GM20000 (cell line): ENCODE measurements around the gene TMPRSS2.

Experiments
- DNase-seq: peaks from one replicate; pipeline ENCODE4 v3.0.0; 2012; ENCODE audit warnings: low spot score
- TF ChIP-seq, protein P1 (sequence below): IDR thresholded peaks from 2 replicates; pipeline ENCODE4 v1.5.1; 2012; ENCODE audit warnings: mild to moderate bottlenecking, control low read depth; ENCODE audit errors: extremely low read depth, missing control alignments

Gene TMPRSS2

GRCh38 chr21:41521489-41522027, 13.6 kb upstream of the TMPRSS2 start:
- no peak for DNase-seq
- TF ChIP-seq, protein P1, sequence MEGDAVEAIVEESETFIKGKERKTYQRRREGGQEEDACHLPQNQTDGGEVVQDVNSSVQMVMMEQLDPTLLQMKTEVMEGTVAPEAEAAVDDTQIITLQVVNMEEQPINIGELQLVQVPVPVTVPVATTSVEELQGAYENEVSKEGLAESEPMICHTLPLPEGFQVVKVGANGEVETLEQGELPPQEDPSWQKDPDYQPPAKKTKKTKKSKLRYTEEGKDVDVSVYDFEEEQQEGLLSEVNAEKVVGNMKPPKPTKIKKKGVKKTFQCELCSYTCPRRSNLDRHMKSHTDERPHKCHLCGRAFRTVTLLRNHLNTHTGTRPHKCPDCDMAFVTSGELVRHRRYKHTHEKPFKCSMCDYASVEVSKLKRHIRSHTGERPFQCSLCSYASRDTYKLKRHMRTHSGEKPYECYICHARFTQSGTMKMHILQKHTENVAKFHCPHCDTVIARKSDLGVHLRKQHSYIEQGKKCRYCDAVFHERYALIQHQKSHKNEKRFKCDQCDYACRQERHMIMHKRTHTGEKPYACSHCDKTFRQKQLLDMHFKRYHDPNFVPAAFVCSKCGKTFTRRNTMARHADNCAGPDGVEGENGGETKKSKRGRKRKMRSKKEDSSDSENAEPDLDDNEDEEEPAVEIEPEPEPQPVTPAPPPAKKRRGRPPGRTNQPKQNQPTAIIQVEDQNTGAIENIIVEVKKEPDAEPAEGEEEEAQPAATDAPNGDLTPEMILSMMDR, result no peak

DNA sequence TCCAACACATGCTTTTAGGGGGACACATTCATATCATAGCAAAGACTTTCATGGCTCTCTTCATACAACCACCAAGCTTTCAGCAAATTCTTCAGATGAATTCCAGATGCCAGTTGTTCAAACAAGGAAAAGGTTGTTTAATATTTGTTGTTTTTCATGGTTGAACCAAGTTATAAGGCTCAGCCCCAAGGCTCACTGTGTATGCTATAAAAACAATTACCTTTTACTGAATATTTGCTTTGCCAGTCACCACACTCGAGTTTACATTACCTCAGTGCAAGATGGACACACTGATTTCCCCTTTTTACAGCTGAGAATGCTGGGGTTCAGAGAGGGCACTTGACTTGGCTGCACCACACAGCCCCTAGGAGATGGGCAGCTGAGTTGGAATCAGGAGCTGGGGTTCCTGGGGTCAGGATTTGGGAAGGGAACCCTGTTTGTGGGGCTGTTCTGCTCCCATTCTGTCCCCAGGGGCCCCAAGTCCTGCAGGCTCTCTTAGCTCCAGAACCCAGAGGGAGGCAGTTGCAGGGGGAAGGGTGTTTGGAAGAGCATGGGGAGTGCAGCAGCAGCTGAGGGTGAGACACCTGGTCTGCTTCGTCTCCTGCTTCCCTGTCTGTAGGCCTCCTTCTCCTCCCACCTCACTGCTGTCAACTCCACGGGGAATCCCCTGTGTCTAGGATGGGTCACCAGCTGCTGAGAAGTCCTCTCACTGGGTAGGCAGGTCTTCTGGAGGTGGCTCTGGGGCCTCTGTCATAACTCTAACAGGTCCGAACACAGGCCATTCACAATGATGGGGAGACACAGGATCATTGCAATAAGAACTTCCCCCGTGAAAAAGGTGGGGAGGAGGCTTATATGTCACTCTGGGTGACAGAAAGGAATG, 12.8 kb upstream of the TMPRSS2 start:
- TF ChIP-seq, protein P1, result no peak

DNA sequence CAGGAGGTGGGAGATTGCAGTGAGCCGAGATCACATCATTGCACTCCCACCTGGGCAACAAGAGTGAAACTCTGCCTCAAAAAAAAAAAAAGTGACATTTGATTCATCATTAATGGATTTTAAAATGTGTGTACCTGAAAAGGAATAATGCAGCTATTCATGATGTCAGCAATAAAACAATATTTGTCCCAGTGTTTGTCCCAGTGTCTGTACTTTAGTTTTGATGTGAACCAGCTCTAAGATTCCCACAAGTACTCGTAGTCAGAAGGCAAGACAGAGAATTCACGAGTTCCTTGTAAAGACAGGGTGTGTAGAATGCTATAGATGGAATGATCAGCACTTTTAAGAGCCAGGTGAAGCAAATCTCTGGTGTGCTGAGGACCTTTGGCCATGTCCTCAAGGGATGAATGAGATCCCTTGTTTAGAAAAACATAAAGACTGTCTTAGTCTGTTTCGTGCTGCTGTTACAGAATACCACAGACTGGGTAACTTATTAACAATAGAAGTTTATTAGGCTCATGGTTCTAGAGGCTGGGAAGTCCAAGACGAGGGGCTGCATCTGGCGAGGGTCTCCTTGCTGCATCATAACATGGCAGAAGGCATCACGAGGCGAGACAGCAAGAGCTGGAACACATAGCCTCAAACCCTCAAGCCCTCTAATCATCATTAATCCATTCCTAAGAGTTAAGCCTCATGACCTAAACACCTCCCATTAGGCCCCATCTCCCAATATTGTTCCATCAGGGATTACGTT, 12.0 kb upstream of the TMPRSS2 start:
- no peak for DNase-seq
- TF ChIP-seq, protein P1, result no peak

More for the DNA sequence above, 12.8 kb upstream of the TMPRSS2 start:
- no peak for DNase-seq

DNA sequence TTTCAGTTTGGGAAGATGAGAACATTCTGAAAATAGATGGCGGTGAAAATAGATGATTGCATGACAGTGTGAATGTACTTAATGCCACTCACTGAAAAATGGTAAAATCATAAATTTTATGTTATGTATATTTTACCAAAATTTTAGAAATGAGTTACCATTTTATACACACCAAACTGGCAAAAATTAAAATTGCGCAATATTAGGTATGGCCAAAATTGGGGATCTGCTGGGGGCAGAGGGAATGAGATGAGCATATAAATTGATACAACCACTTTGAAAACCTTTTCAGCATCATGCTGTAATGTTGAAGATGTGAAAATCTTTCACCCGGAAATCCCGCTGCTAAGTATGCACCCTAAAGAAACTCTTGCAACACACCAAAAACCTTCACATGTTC, 10.8 kb upstream of the TMPRSS2 start:
- no peak for DNase-seq
- TF ChIP-seq, protein P1, result no peak

DNA sequence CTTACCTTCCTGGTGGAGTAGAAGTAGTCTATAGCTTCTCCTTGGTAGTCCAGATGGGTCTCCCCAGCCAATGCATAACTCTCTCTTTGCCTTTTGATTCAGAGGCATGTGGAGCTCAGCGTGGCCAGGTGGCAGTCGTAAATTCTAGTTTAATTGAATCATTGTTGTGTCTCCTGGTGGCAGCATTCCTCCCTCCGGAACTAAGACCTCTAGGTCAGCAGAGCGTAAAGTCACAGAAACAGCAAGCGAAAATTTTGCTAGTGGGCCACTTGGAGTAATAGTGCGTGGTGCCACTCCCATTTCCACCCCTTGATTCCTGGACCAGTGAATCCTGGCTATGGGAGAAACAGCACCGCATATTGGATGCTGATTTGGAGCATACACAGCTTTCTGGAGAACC, 3.9 kb upstream of the TMPRSS2 start:
- TF ChIP-seq, protein P1, result no peak
- DNase-seq, result no peak

- TF ChIP-seq, protein P1, result no peak
- no peak for DNase-seq
These were observed 2.5 kb upstream of the TMPRSS2 start for GRCh38 chr21:41510500-41510899.

DNA sequence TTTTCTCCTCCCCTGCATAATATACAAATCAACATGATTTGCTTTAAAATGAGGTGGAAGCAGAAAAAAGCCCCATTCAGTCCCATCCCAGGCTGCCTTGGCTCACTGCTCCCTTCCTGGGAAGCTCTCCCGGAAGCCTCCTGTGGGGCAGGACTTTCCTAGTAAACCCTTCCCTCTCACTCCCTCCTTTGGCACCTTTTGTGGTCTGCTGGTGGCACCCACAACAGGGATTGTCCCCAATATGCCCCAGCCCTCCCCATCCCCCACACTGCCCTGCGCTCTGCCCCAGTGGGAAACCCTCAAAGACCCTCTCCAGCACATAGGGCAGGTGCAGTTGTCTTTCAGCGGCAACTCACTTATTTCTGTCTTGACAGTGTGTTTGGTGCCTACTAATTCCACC, 1.8 kb upstream of the TMPRSS2 start:
- TF ChIP-seq, protein P1, result no peak

More for the DNA sequence above, 1.8 kb upstream of the TMPRSS2 start:
- DNase-seq, result no peak
